NB4 (cell line): ENCODE data around the gene RNF152.

ENCODE experiments used
- DNase-seq: peaks from one replicate; pipeline ENCODE4 v3.0.0; 2010; ENCODE audit warnings: low read depth
- H3K4me3 ChIP-seq: one replicate; pipeline ENCODE4 v1.5.1; 2011; ENCODE audit warnings: mild to moderate bottlenecking, low read depth, low read length, moderate library complexity
- MYC ChIP-seq: IDR thresholded peaks from 2 replicates; pipeline ENCODE4 v1.6.1; 2011; ENCODE audit warnings: low read depth, low read length
- POLR2A ChIP-seq: IDR thresholded peaks from 2 replicates; pipeline ENCODE4 v1.6.1; 2011; ENCODE audit warnings: mild to moderate bottlenecking; ENCODE audit not compliant: insufficient read length; ENCODE audit errors: extremely low read depth
- TF ChIP-seq, protein P1 (sequence below): IDR thresholded peaks from 2 replicates; pipeline ENCODE4 v1.6.1; 2011; ENCODE audit warnings: low read depth, low read length
- TF ChIP-seq, protein P2 (sequence below): IDR thresholded peaks from one replicate; pipeline ENCODE4 v1.5.1; 2012; ENCODE audit warnings: low read depth, low read length

RNF152 gene

DNA sequence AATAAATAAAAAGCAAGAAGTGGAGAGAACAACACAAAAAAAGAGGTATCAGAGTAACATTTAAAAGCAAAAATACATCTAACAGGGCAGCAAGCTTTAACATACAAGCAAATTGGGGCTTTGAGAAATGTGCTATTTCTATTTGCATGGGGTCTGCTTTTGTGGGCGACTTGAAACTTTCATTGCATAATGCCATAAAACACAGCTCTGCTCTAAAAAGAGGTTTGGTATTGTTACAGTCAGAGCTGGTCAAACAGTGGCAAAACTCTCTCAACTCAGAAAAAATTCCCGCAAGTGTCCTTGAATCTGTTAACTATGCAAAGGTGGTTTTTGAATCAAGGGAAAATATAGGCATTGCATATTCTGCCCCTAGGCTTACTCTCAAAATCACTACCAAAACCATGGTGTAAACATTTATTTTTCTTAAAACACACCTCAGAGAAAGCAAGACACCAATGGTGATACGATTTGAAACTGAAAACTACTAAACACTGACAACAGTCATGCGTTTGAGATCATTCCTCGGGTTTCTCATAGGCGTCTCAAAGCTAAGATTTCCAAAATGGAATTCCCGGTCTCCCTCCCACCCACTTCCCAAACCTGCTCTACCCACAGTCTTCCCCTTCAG lies 45.5 kb downstream of the RNF152 start:
- H3K4me3 ChIP-seq = no peak overlapping the region
- no peak for TF ChIP-seq POLR2A
- no peak for TF ChIP-seq MYC
- DNase-seq = no peak

DNA sequence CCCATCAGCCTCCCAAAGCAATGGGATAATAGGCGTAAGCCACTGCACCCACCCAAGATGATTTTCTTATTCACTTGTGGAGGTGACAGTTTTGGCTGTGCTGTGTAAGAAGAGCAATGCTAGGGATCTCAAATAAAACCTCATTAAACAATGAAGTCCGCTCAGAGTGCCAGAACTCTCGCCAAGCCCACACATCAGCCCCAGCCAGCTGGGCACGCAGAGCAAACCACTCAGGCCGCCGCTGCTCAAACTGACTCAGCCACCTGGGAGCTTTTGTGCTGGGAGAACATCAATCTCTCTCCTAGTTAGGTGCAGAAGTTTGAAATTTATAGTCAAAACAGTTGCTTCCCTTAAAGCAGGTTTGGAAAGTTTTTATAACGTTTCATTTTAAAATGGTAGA lies 47.6 kb downstream of the RNF152 start:
- H3K4me3 ChIP-seq = no peak overlapping the region
- no peak for DNase-seq
- TF ChIP-seq POLR2A (no peak), MYC (no peak)
- TF ChIP-seq, protein P1, sequence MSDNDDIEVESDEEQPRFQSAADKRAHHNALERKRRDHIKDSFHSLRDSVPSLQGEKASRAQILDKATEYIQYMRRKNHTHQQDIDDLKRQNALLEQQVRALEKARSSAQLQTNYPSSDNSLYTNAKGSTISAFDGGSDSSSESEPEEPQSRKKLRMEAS = no peak
- TF ChIP-seq, protein P2, sequence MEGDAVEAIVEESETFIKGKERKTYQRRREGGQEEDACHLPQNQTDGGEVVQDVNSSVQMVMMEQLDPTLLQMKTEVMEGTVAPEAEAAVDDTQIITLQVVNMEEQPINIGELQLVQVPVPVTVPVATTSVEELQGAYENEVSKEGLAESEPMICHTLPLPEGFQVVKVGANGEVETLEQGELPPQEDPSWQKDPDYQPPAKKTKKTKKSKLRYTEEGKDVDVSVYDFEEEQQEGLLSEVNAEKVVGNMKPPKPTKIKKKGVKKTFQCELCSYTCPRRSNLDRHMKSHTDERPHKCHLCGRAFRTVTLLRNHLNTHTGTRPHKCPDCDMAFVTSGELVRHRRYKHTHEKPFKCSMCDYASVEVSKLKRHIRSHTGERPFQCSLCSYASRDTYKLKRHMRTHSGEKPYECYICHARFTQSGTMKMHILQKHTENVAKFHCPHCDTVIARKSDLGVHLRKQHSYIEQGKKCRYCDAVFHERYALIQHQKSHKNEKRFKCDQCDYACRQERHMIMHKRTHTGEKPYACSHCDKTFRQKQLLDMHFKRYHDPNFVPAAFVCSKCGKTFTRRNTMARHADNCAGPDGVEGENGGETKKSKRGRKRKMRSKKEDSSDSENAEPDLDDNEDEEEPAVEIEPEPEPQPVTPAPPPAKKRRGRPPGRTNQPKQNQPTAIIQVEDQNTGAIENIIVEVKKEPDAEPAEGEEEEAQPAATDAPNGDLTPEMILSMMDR = no peak

DNA sequence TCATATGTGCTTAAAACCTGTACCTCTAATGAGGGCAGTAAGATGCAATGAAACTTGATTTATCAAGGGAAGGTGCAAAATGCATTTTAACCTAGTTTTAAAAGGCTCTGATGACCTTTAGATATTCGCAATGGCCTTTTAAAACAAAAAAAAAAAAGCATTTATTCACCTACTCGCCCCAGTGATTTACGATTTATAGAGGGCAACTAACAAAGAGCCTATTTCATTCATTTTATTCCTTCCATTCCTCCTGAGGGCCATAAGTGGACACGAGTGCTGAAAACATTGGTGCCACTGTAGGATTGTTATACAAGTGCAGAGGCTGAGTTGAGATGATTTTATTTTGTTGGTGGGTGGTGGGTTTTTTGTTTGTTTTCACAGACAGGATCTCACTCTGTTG lies 48.1 kb downstream of the RNF152 start:
- no peak for DNase-seq
- TF ChIP-seq POLR2A (no peak), MYC (no peak)
- TF ChIP-seq, protein P2 = no peak
- TF ChIP-seq, protein P1 = no peak
- H3K4me3 ChIP-seq = no peak overlapping the region

DNA sequence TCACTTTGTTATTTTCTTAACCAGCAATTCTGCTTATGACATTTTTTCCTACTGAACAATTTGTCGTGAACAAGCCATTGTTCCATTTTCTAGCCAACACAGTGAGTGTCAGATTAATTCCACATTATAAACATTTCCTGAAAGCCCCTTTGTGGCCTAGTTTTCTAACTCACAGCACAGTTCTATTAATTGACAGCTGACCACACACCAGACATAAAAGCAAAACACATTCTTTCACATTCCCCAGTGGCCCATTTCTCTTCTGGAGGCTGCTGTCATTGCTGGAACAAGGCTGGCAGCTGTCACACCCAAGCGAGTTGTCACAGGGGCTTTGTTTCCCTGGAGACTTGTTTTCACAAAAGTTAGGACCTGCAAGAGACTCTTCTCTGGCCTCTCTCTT lies 50.7 kb downstream of the RNF152 start:
- no peak overlapping the region for H3K4me3 ChIP-seq
- TF ChIP-seq, protein P2 = no peak
- TF ChIP-seq MYC (no peak), POLR2A (no peak)
- TF ChIP-seq, protein P1 = no peak
- DNase-seq = no peak

DNA sequence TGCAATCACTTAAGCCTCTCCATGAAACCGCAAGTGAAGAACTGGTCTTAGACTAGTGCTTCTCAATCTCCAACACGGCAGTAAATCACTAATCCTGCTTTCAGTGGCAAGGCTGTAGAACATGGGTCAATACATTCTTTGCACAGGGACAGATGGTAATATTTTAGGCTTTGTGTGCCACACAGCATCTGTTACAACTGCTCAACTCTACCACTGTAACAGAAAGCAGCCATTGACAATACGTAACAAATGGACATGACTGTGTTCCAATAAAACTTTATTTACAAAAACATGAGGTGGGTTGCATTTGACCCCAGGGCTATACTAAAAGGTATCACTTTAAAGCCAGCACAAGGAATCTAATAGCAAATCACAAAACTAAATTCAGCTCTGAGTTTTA lies 51.1 kb downstream of the RNF152 start:
- DNase-seq = no peak
- no peak overlapping the region for H3K4me3 ChIP-seq
- TF ChIP-seq, protein P1 = no peak
- TF ChIP-seq, protein P2 = no peak
- no peak for TF ChIP-seq POLR2A
- no peak for TF ChIP-seq MYC

DNA sequence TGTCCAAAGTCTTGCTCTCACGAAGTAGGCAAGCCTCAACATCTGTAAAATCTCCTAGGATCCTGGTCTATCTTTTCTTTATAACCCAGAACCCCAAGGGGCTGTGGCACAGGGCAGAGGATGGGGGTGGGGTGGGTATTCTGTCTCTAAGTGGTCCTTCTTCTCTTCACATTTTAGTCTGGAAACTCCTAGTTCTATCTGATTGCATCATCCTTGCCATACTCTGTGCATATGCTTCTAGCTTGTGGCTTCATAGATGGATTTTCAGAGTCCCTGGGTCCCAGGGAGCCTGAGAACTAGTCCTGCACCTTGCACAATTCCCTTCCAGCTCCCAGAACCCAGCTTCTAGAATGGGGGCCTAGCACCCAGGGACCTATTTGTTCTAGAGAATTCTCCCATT lies 52.5 kb downstream of the RNF152 start:
- DNase-seq = no peak
- TF ChIP-seq, protein P2 = no peak
- TF ChIP-seq, protein P1 = no peak
- TF ChIP-seq MYC = no peak
- no peak for TF ChIP-seq POLR2A
- H3K4me3 ChIP-seq = no peak overlapping the region
